GM12892 (cell line): ENCODE data around the gene EIF4ENIF1.
"Not testable (repeated sequence)": the region's sequence is repeated elsewhere in the genome, so short reads cannot be mapped to it uniquely, and the experiment has no call there.

ENCODE experiments used
- DNase-seq: peaks from one replicate; pipeline ENCODE4 v3.0.0; 2011; ENCODE audit not compliant: insufficient read length
- FAIRE-seq: peaks from 2 replicates; lab custom pipeline; 2011; peaks lifted over from hg19 to GRCh38; lab: Jason Lieb, UNC
- POLR2A ChIP-seq: IDR thresholded peaks from 2 replicates; pipeline ENCODE4 v1.6.1; 2011; ENCODE audit warnings: low read depth, low read length, control low read depth
- POLR2AphosphoS5 ChIP-seq: IDR thresholded peaks from 2 replicates; pipeline ENCODE4 v1.6.1; 2011; ENCODE audit warnings: low read depth, low read length, control low read depth
- TAF1 ChIP-seq: IDR thresholded peaks from 2 replicates; pipeline ENCODE4 v1.6.1; 2011; ENCODE audit warnings: low read depth, mild to moderate bottlenecking, control low read depth, low read length, borderline replicate concordance

Gene EIF4ENIF1

DNA sequence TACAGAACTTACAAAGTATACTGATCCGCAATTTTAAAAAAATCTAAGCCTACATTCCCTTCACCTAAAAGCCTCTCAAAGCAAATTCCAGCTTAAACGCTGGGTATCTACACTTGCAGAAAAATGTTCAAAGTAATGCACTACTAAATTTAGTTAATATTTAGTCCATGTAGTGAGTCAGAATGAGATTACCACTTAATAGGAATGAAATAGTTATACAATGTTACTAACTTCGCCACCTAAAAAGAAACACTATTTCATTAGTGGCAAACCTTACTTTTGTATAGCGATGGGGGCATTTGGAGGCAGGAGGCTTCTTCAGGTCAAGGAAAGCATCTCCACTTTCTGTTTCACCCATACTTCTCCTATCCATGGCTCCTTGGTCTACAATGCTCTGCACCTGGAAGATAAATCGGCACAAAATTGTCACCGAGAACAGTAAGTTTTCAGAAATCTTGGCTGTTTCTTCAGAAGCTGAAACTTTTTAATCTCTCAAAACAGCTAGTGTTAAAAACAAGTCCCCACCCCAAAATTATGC lies 1.2 kb downstream of the EIF4ENIF1 start:
- FAIRE-seq = peak; percentile 84
- TF ChIP-seq TAF1 = no peak

GRCh38 chr22:31486951-31487350 lies 2.7 kb downstream of the EIF4ENIF1 start:
- FAIRE-seq (no peak), DNase-seq (no peak)
- TF ChIP-seq TAF1 (no peak), POLR2A (no peak), POLR2AphosphoS5 (no peak)

More for the DNA sequence above, 1.2 kb downstream of the EIF4ENIF1 start:
- no peak for DNase-seq

DNA sequence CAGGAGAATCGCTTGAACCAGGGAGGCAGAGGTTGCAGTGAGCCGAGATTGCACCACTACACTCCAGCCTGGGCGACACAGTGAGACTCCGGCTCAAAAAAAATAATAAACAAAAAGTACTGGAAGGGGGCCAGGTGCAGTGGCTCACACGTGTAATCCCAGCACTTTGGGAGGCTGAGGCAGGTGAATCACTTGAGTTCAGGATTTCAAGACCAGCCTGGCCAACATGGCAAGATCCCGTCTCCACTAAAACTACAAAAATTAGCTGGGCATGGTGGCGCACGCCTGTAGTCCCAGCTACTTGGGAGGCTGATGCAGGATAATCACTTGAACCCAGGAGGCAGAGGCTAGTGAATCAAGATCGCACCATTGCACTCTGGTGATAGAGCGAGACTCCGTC lies 3.3 kb downstream of the EIF4ENIF1 start:
- FAIRE-seq = not testable (repeated sequence)

GRCh38 chr22:31482470-31482869 lies 7.2 kb downstream of the EIF4ENIF1 start:
- DNase-seq, FAIRE-seq: not testable (repeated sequence)

More for the DNA sequence above, 3.3 kb downstream of the EIF4ENIF1 start:
- not testable (repeated sequence) for DNase-seq

GRCh38 chr22:31481129-31481528 lies 8.5 kb downstream of the EIF4ENIF1 start:
- no peak for DNase-seq
- no peak for TF ChIP-seq POLR2A
- TF ChIP-seq TAF1 = no peak
- no peak for TF ChIP-seq POLR2AphosphoS5
- FAIRE-seq = no peak

DNA sequence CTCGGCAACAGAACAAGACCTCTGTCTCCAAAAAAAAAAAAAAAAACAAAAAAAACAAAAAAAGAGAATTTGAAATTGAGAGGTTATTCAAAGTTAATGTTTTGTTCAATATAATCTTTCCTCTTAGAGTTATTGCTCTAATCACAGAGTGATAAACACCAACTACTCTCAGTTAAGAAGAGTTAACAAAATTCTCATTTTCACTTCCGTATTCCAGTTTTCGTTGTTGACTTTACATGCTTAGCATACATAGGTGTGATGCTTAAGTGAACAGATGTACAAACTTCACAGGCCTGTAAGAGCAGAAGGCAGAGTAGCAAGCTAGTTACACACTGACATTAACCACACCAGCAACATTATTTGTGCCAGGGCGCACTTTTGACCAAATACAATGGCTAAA lies 12.3 kb downstream of the EIF4ENIF1 start:
- FAIRE-seq (peak; percentile 61), DNase-seq (no peak)
- no peak for TF ChIP-seq POLR2A
- TF ChIP-seq TAF1 = no peak
- TF ChIP-seq POLR2AphosphoS5 = no peak

DNA sequence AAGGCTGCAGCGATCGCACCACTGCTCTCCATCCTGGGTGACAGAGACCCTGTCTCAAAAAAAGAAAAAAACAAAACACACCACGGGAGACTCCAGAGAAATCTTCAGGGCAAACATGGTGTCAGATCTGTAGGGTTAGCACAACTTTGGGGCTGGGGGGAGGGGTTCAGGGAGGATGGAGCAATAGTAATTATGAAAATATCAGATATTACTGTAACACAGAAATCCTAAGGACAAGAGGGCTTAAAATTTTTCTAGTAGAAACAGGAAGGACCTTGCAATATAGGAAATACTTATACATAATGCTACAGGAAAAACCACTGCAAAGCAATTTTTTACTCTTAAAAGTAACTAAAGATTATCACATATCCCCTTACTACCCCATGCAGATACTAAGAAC lies 13.8 kb downstream of the EIF4ENIF1 start:
- no peak for DNase-seq
- FAIRE-seq = no peak
- TF ChIP-seq POLR2A (no peak), POLR2AphosphoS5 (no peak), TAF1 (no peak)

GRCh38 chr22:31474743-31475142 lies 14.9 kb downstream of the EIF4ENIF1 start:
- no peak for DNase-seq
- no peak for FAIRE-seq
- no peak for TF ChIP-seq POLR2A
- no peak for TF ChIP-seq TAF1
- TF ChIP-seq POLR2AphosphoS5 = no peak

DNA sequence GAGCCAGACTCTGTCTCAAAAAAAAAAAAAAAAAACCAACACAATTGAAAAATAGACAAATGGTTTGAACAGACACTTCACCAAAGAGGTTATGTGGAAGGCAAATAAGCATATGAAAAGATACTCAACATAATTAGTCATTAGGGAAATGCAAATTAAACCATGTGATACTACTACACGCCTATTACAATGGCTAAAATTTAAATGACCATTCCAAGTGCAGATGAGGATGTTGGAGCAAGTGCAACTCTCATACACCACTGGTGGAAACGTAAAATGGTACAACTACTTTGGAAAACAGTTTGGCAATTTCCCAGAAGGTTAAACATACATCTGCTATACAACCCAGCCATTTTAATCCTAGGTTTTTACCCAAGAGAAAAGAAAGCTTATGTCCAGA lies 24.3 kb downstream of the EIF4ENIF1 start:
- TF ChIP-seq POLR2A (no peak), POLR2AphosphoS5 (no peak), TAF1 (no peak)
- FAIRE-seq = no peak
- DNase-seq = no peak

- no peak for DNase-seq
- TF ChIP-seq POLR2AphosphoS5 = no peak
- no peak for TF ChIP-seq TAF1
- TF ChIP-seq POLR2A = no peak
- FAIRE-seq = no peak
These were observed 27.9 kb downstream of the EIF4ENIF1 start for GRCh38 chr22:31461699-31462098.

DNA sequence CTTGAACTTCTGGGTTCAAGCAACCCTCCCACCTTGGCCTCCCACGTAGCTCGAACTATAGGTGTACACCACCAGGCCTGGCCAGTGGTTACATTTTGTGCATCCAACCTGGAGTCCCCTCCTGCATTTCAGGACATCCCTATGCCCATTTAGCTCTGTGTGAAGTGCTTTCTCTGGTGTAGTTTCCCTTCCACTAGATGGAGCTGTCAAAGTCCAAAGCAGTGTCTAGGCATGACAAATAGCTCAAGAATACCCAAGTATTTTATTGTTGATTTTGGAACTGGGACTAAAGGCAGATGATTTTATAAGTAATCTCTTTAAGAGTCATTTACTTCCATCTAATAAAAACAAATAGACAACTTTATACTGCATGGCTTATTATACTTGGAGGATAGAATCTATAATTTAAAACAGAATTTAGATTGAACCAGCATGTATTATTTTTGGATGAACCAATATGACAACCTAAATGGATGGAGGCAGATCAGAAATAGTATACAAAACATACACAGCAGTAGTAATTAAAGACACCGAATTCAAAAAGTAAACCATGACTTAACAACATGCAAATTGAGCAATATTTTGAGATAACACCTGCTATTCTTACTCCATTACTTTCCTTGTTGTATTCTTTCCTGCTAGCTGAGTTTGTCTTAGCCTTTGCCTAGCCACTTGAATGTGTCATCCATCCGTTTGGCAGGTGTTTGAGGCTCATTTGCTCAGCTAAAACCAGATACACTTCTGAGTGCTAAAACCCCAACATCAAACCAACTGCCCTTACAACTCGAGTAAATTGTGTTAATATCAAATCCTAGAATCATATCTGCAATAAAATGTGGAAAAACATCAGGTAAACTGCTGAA lies 37.7 kb downstream of the EIF4ENIF1 start:
- peak; percentile 85 for FAIRE-seq
- no peak for TF ChIP-seq TAF1
- no peak for TF ChIP-seq POLR2AphosphoS5
- TF ChIP-seq POLR2A = no peak
- no peak for DNase-seq

DNA sequence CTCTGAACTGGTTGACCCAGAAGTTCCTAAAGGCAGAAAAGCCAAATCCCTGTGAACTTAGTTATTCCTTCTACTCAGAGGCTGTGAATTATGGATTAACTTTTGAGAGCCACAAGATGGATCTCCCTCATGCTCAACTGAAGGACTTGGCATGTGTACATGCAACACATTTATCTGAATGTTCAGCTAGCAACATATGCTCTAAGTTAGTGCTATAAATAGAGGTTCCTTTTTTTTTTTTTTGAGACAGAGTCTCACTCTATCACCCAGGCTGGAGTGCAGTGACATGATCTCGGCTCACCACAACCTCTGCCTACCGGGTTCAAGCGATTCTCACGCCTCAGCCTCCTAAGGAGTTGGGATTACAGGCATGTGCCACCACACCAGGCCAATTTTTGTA lies 40.1 kb downstream of the EIF4ENIF1 start:
- no peak for FAIRE-seq
- no peak for DNase-seq
- no peak for TF ChIP-seq TAF1
- TF ChIP-seq POLR2A = no peak
